ENCODE data around the gene PSMG2. TPM values are rescaled to one million over a fixed set of nuclear protein-coding genes. Genes with fewer than 3 reads are reported as not detected.

The PSMG2 gene
- total and polyA plus RNA-seq, 9 of the 15 experiments (the other 6 are each of a cell fraction or from before 2014, with no cell fraction given) = 59.9 to 271 (median 111) TPM

- TF ChIP-seq CBX5 (IDR thresholded peaks at IDR 0.05; ENCODE audit: borderline replicate concordance, low read depth) (no peak), HINFP (tag; conservative IDR thresholded peaks at IDR 0.05; ENCODE audit: low read depth) (no peak), DLX4 (CRISPR knock-in tag; IDR thresholded peaks at IDR 0.05) (no peak), ZNF507 (tag; conservative IDR thresholded peaks at IDR 0.05) (no peak), ZBTB7A (IDR thresholded peaks at IDR 0.05; ENCODE audit: borderline replicate concordance, control insufficient read depth, low read depth, low read length) (peak; percentile 10; the same call in 1 of the 2 replicates), ZNF143 (CRISPR knock-in tag; IDR thresholded peaks at IDR 0.05) (no peak), ZNF764 (CRISPR knock-in tag; IDR thresholded peaks at IDR 0.05; ENCODE audit: low read depth) (no peak), CTBP1 (IDR thresholded peaks at IDR 0.05; ENCODE audit: borderline replicate concordance) (peak; percentile 75; the same call in 1 of the 2 replicates), ZNF146 (CRISPR knock-in tag; IDR thresholded peaks at IDR 0.05; ENCODE audit: unreplicated experiment) (no peak), PRDM10 (IDR thresholded peaks at IDR 0.05; ENCODE audit: partially characterized antibody) (no peak), CAMTA2 (CRISPR knock-in tag; conservative IDR thresholded peaks at IDR 0.05) (no peak), MYBL2 (IDR thresholded peaks at IDR 0.05; ENCODE audit: low read depth) (no peak), MYBL2 (CRISPR knock-in tag; IDR thresholded peaks at IDR 0.05; ENCODE audit: borderline replicate concordance) (no peak), ZNF695 (CRISPR knock-in tag; IDR thresholded peaks at IDR 0.05) (no peak), NCOA6 (IDR thresholded peaks at IDR 0.05) (no peak), MAZ (CRISPR knock-in tag; conservative IDR thresholded peaks at IDR 0.05 in 1 of 2, IDR thresholded peaks at IDR 0.05 in 1 of 2) (0 out of 4 replicates have a peak, but pooled peaks of 1 of the 2 experiments have one; percentile 14), PBX2 (CRISPR knock-in tag; IDR thresholded peaks at IDR 0.05; ENCODE audit: low read depth) (no peak), PBX2 (tag; conservative IDR thresholded peaks at IDR 0.05; ENCODE audit: low read depth) (no peak), SMAD3 (CRISPR knock-in tag; conservative IDR thresholded peaks at IDR 0.05) (no peak), ZNF217 (CRISPR knock-in tag; IDR thresholded peaks at IDR 0.05) (no peak)
Measured at GRCh38 chr18:12657684-12658425, 45.0 kb upstream of the PSMG2 start, which contains the start of gene SPIRE1 (continued).

Data from K562 (cell line).